Activated T-helper 1 cell treated with Interleukin-2 at 50 U/mL for 16 hours (primary cell): ENCODE measurements around the gene TEDC1.

Source experiments
- DNase-seq: peaks from one replicate; pipeline ENCODE4 v3.0.0-alpha.2; 2020; ENCODE audit warnings: low read depth

The TEDC1 gene

GRCh38 chr14:105497671-105498429, 6.8 kb downstream of the TEDC1 start:
- DNase-seq = no peak

GRCh38 chr14:105498430-105499255, 7.6 kb downstream of the TEDC1 start:
- DNase-seq = no peak

GRCh38 chr14:105499256-105500035, 8.4 kb downstream of the TEDC1 start:
- no peak for DNase-seq

- no peak for DNase-seq
These were observed 9.1 kb downstream of the TEDC1 start for GRCh38 chr14:105500036-105500725.

- DNase-seq = no peak
These were observed 9.7 kb downstream of the TEDC1 start for GRCh38 chr14:105500726-105501101.

GRCh38 chr14:105501504-105502291, 10.7 kb downstream of the TEDC1 start:
- no peak for DNase-seq

- no peak for DNase-seq
These were observed 11.6 kb downstream of the TEDC1 start for GRCh38 chr14:105502446-105503295.

GRCh38 chr14:105503296-105503640, 12.2 kb downstream of the TEDC1 start:
- DNase-seq = no peak

- no peak for DNase-seq
These were observed 13.1 kb downstream of the TEDC1 start for GRCh38 chr14:105503935-105504692.

GRCh38 chr14:105505101-105505500, 14.1 kb downstream of the TEDC1 start:
- DNase-seq = no peak

- no peak for DNase-seq
These were observed 16.2 kb downstream of the TEDC1 start for GRCh38 chr14:105507247-105507646.

GRCh38 chr14:105508069-105508468, 17.0 kb downstream of the TEDC1 start:
- no peak for DNase-seq

GRCh38 chr14:105508601-105509000, 17.6 kb downstream of the TEDC1 start:
- no peak for DNase-seq

GRCh38 chr14:105517096-105517495, 26.1 kb downstream of the TEDC1 start:
- no peak for DNase-seq

- no peak for DNase-seq
These were observed 29.1 kb downstream of the TEDC1 start for GRCh38 chr14:105519946-105520698.

GRCh38 chr14:105525326-105525725, 34.3 kb downstream of the TEDC1 start:
- DNase-seq = no peak

- DNase-seq = peak; percentile 29
These were observed 35.1 kb downstream of the TEDC1 start, which contains the start of gene TMEM121 for GRCh38 chr14:105525861-105526775. Gene TMEM121, plus strand, starts transcription at chr14:105526583. Its CDS starts 2,252 bp downstream, at chr14:105528835.
